Activated CD8-positive, alpha-beta memory T cell treated with anti-CD3 and anti-CD28 coated beads, Interleukin-2, amount 50 U/mL, for 1 hour (primary cell): Measurements from ENCODE around the gene ZNF780B.
A peak's percentile ranks its signal among the peaks of the same experiment; 100 is the strongest.
"Not testable (repeated sequence)": the region's sequence is repeated elsewhere in the genome, so short reads cannot be mapped to it uniquely, and the experiment has no call there.

ENCODE experiments used
- DNase-seq: peaks from one replicate; pipeline ENCODE4 v3.0.0-alpha.2; 2020; ENCODE audit errors: extremely low read depth

ZNF780B gene

DNA sequence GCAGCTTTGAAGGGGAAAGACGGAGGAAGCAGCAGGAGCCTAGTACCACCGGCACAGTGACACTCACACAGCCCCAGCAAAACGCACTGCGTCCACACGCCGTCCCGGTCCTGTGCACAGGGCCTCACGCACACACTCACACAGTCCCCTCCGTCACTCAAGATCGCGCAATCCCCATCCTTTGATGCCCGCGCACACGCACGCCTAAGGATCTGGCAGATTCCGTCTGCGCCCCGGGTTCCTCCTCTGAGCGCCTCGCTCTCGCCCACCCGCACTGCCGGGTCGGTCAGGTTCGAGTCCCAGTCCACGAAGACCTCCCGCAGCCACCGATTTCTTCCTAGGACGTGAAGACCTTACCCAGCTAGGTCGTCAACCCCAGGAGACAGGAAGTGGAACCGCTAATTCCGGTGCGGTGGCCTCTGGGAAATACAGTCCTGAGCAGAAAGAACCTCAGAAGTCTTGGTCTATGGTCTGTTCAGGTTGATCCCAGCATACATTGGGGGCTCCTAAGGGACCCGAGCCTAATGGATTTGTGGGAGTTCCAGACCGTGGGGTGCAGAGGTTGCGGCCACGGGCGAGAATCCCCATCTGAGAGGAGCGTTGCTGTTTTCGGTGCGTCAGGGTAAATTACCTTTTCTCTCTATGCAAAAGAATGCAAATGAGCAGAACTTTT is at the start of gene ZNF780B:
ZNF780B (minus strand) TSS at position 400 of the 673 bp plus-strand sequence. CDS start 5,899 bp downstream, outside the sequence.
- DNase-seq = peak; percentile 10

DNA sequence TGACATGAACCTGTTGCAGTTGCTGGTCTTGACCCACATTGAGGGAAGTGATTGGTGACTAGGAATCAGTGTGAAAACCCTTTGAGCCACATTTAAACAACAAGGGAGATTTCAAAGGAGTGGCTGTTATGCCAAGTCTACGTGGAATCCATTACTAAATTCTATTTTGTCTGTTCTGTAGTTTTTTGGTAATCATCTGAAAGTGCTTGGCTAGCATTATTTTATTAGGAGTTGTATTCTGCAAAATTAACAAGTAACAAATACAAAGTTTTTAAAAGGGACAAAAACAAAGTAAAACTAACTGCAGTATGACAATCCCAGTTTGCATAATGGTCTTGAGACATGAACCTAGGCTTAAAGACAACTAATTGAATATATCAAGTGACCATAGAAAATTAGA is 48.7 kb upstream of the ZNF780B start:
- no peak for DNase-seq

DNA sequence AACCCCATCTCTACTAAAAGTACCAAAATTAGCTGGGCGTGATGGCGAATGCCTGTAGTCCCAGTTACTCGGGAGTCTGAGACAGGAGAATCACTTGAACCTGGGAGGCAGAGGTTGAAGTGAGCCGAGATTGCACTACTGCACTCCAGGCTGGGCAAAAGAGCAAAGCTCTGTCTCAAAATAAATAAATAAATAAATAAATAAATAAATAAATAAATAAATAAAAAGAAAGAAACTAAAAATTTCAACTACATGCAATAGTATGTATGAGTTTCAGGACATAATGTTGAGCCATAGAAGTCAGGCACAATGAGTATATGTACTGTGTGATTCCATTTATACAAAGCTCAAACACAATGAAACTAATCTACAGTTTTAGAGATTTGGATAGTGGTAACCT is 47.6 kb upstream of the ZNF780B start:
- no peak for DNase-seq

DNA sequence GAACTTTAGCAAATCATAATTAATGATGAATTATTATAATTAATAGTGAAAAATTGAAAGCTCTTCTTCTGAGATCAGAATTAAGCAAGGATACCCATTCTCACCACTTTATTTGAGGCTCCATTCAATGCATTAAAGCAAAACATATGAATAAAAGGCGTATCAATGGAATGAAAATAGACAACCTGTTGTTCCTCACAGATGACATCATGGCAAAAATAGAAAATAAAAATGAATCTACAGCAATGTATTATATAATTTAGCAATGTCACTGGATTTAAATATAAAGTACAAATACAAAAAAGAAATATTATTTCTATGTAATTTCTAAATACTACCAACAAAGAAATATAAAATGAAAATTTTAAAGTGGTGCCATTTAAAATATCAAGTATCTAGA is 45.8 kb upstream of the ZNF780B start:
- no peak for DNase-seq

DNA sequence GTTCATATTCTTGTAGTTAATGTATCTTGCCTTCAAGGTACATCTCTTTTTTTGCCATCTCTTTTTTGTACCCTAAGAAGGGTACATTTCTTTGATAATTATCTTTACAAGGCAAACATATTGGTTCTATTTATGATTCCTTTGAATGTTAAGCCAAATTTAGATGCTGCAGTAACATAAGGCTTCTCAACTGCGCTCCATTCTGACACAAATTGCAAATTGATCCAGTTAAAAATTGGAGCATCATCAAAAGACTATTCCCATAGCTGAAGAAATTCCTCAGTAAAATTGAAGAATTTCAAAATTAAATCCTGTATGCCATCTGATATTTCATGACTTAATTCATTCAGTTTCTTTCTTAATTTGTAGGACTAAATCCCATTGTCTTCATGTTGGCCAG is 37.4 kb upstream of the ZNF780B start:
- no peak for DNase-seq

DNA sequence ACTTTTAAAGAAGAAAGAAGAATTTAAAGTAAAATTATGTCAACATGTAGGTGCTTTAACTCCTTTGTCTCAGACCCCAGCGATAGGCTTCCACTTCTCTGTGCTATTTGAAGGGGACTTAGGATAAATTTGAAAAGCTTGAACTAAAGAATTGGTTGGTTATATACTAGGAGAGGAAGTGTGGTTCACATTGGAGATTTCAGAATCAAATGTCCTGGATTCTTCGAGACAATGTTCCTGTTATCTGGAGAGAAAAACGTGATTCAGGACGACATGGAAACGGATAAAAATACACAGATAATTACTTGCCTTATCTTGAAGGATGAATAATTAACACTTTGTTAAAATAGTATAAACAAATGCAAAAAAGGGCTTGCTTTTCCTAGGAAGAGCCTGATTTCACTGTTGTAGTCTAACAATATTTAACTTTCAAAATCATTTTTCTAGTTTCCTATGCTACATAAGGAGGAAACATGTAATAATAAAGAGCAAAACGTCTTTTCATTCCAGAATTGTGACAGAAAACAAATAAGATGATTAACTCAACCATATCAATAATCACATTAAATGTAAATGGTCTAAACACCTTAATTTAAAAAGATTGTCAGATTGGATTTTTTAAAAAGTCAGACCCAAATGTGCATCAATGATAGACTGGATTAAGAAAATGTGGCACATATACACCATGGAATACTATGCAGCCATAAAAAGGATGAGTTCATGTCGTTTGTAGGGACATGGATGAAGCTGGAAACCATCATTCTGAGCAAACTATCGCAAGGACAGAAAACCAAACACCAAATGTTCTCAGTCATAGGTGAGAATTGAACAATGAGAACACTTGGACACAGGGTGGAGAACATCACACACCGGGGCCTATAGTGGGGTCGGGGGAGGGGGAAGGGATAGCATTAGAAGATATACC is 35.4 kb upstream of the ZNF780B start:
- DNase-seq = no peak

DNA sequence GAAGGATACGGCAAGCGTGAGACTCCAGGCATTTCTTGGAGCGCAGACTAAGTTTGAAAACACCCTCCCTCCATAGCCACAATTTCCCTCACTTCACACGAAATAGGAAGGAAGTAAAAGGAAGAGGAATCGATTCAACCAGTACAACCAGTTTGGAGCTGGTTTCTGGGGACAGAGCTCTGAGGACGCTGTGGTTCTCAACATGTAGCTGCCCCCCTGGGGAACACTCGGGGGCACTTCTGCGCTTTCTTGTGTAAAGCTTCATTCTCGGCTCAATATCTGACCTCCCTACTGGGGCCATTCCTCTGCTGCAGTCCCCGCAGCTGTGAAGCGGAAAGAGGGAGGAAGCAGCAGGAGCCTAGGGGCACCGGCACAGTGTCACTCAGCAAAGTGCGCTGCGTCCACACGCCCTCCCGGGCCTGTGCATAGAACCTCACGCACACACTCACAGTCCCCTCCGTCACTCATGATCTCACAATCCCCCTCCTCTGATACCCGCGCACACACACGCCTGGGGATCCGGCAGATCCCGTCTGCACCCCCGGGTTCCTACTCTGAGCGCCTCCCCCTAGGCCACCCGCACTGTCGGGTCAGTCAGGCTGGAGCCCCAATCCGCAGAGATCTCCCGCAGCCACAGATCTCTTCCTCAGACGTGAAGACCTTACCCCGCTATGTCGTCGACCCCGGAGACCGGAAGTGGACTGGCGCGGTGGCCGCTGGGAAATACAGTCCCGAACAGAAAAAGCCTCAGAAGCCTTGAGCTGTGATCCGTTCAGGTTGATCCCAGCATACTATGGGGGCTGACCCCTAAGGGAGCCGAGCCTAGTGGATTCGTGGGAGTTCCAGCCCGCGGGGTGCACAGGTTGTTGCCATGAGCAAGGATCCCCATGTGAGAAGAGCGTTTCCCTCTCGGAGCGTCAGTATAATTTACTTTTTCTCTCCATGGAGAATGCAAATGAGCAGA is 34.5 kb upstream of the ZNF780B start, which contains the start of gene ZNF780A:
ZNF780A (minus strand) TSS at position 703 of the 964 bp plus-strand sequence. CDS start 6,190 bp downstream, outside the sequence.
- DNase-seq = peak; percentile 18

DNA sequence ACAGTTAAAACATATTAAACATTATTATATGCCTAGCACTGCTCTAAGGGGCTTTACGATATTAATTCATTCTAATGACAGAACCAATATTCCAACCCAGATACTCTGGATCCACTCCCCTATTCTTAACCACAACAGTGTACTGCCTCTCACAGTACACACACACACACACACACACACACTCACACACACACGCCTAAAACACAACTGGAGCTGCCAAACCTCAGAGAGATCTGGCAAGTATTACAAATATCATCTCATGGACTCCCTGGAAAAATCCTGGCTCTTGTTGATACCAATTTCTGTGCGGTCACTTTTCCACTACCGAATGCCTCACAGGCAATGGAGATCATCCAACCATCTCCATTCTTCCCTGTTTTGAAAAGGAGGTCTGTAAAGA is 33.4 kb upstream of the ZNF780B start:
- DNase-seq = no peak

DNA sequence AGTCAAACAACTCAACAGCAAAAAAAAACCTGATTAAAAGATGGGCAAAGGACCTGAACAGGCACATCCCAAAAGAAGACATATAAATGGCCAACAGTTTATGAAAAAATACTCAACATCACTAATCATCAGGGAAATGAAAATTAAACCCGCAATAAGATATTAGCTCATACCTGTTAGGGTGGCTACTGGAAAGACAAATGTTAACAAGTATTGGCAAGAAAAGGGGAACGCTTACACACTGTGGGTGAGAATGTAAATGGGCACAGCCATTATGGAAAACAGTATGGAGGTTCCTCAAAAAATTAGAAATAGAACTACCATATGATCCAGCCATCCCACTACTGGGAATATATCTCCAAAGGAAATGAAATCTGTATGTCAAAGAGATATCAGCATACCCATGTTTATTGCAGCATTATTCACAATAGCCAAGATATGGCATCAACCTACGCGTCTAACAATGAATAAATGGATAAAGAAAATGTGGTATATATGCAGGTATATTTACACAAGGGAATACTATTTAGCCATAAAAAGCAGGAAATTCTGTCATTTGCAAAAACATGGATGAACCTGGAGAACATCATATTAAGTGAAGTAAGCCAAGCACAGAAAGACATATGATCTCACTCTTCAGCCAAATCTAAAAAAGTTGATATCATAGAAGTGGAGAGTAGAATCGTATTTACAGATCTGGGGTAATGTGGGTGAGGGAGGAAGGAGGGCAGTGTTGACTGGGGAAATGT is 32.4 kb upstream of the ZNF780B start:
- DNase-seq = no peak

DNA sequence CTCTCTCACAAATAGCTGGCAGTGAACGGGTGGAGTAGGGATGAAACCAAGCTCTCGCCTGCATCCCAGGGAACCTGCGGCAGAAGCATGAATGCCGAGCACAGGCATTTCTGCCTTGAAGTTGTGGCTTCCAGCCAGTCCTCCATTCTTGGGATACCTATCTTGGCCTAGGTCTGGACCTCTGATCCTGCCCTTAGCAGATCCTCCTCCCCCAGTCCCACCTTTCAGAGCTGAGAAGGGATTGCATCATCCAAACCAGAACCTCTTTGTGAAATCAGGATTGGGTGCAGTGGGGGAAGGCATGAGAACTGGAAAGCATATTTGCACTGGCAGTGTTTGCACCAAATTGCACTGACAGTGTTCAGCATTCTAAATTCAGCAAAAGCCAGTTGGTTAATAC is 28.9 kb upstream of the ZNF780B start:
- no peak for DNase-seq

DNA sequence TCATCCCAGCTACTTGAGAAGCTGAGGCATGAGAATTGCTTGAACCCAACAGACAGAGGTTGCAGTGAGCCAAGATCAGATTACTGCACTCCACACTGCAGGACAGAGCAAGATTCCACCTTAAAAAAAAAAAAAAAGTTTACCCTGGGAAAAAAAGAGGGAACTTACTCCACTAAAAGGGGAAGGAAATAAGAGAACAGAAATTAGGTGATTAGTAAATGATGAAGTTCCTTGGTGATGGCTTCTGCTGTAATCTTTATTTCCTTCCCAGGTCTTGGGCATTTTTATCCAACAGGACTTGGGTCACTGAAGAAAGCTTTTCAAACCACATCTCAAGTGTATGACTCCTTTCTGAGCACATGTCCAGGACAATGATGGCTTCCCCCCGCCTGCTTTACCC is 25.4 kb upstream of the ZNF780B start:
- no peak for DNase-seq

DNA sequence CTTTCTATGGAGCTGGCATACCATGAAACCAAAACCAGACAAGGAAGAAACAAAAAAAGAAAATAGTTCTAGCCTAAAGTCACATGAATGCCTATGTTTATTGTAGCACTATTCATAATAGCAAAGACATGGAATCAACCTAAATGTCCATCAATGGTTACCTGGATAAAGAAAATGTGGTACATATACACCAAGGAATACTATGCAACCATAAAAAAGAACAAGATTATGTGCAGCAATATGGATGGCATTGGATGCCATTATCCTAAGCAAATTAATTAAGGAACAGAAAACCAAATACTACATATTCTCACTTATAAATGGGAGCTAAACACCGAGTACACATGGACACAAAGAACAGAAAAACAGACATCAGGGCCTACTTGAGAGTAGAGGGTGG is 24.3 kb upstream of the ZNF780B start:
- DNase-seq = no peak

DNA sequence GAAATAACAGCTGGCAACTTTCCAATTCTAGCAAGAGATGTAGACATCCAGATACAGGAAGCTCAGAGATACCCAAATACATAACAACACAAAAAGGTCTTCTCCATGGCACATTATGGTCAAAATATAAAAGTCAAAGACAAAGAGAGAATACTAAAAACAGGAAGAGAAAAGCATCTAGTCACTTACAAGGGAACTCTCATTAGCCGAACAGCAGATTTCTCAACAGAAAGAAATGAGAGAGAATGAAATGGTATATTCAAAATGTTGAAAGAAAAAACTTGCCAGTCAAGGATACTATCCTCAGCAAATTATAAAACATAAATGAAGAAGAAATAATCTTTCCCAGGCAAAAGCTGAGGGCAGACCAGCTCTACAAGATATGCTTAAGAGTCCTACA is 22.3 kb upstream of the ZNF780B start:
- DNase-seq = no peak

DNA sequence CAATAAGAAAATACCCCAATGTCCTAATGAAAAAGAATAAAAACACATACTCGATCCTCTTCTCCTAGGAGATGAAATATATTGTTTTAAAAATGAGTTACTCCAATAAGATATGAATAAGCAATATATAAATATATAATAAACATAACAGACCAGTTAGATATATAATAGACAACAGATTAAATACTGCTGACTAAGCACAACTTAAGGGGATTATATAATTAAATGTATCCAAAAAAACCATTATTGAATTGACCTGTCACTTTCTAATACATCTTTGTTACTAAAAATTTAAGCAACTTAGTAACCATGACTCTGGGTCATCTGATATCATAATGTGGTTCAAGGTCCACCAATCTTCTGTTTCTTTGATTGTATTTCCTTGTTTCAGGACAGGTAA is 14.0 kb upstream of the ZNF780B start:
- no peak for DNase-seq

DNA sequence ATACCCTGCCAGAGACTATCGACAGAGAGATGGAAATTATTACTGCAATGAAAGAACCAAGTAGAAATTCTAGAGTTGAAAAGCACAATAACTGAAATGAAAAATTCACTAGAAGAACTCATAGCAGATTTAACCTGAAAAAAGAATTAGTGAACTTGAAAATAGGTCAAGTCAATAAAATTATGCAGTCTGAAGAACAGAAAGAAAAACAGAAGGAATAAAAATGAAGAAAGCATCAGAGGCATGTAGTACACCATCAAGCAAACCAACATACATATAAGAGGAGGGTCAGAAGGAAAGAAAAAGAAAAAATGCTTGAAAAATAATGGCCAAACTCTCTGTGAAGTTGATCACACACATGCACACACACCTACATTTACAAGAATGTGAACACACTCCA is 3.6 kb upstream of the ZNF780B start:
- DNase-seq = no peak

DNA sequence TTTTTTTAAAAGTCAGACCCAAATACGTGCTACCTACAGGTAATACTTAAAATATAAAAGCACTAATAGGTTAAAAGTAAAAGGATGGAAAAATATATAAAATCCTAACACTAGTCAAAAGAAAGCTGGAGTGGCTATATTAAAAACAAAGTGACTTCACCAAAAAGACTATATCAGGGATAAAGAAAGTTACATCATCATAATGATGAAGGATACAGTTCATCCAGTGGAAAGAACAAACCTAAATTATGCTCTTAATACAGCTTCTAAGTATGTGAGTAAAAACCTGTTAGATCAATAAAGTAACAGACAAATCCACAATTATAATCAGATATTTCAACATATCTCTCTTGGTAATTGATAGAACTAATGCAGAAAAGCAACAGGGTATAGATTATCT is 1.1 kb upstream of the ZNF780B start:
- DNase-seq = no peak

DNA sequence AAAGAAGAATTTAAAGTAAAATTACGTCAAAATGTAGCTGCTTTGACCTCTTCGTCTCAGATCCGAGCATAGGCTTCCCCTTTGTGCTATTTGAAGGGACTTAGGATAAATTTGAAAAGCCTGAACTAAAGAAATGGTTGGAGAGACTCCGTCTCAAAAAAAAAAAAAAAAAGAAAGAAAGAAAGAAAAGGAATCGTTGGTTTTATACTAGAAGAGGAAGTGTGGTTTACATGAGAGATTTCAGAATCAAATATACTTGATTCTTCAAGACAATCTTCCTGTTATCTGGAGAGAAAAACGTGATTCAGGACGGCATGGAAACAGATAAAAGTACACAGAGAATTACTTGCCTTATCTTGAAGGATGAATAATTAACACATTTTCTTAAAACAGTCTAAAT is 474 bp upstream of the ZNF780B start:
- no peak for DNase-seq

DNA sequence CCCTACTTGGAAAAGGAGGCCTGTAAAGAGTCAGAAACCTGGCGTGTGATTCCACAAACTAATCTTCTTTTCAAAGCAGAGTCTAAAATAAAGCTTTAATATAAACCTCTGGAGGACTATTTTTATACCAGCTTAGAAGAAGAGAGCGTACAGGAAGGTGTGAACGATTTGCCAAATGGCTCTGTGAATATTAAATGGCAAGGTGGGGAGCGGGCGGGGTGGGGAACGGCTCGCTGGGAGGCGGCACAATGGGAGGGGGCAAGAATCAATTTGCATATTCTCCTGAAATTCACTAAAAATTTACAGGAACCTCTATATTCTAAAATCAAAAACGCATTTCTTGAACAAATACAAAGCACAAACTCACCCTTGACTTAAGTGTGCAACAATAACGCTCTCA is 982 bp downstream of the ZNF780B start:
- DNase-seq = no peak

DNA sequence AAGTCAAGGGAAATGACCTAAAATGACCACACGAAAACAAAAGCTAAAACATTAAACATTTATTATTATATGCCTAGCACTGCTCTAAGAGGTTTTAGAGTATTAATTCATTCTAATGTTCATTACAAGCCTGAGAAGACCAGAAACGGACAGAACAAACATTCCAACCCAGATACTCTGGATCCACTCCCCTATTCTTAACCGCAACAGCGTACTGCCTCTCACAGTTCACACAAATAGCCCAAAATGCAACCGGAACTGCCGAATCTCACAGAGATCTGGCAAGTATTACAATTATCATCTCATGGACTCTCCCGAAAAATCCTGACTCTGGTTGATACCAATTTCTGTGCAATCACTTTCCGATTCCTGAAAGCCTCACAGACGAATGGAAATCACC is 1.4 kb downstream of the ZNF780B start:
- DNase-seq = no peak

DNA sequence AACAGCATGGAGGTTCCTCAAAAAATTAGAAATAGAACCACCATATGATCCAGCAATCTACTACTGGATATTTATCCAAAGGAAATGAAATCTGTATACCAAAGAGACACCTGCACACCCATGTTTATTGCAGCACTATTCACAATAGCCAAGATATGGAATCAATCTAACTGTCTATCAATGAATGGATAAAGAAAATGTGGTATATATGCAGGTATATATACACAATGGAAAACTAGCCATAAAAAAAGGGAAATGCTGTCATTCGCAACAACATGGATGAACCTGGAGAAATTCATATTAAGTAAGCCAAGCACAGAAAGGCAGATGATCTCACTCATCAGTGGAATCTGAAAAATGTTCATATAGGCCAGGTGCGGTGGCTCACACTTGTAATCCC is 2.5 kb downstream of the ZNF780B start:
- no peak for DNase-seq

DNA sequence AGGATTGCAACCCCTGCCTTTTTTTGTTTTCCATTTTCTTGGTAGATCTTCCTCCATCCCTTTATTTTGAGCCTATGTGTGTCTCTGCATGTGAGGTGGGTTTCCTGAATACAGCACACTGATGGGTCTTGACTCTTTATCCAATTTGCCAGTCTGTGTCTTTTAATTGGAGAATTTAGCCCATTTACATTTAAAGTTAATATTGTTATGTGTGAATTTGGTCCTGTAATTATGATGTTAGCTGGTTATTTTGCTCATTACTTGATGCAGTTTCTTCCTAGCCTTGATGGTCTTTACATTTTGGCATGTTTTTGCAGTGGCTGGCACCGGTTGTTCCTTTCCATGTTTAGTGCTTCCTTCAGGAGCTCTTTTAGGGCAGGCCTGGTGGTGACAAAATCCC is 14.3 kb downstream of the ZNF780B start:
- not testable (repeated sequence) for DNase-seq
